Stimulated activated CD4-positive, alpha-beta T cell treated with anti-CD3 and anti-CD28 coated beads, Interleukin-4, amount 100 ng/mL, for 24 hours (primary cell): ENCODE data around the gene DNAJB1.
A peak's percentile ranks its signal among the peaks of the same experiment; 100 is the strongest.

Source experiments
- DNase-seq: peaks from one replicate; pipeline ENCODE4 v3.0.0-alpha.2; 2020

The DNAJB1 gene

DNA sequence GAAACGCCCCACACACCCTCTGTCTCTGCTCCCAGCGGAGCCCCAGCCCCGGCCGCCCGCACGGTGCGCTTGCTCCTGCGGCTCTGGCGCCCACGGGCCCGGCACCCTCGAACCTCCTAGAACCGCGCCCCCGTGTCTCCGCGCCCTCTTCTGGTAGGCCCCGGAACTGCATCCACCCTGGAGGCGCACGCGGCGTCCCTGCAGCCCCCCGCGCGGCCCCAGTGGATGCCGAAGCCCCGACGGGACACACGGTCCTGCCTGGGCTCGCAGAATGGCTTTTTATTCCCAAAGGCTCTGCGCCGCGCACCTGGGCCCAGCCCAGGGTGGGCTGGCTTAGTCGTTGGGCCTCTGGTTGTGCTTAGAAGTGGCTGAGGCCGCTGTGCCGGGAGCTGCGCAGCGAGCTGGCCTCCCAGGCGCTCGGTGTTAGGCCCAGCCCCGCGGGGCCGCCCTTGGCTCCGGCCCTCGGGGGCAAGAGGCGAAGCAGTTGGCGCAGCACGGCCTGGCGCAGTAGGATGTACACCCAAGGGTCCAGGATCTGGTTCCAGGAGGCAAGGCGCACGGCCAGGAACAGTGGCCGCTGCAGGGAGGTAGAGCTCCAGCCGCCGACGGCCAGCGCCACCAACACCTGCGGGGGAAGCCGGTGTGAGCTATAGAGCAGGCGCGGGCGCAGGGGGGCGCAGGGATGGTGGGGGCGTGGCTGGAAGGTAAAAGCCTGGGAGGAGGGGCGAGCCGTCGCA, 45.8 kb downstream of the DNAJB1 start:
- peak; percentile 88 for DNase-seq

GRCh38 chr19:14471436-14472187, 46.6 kb downstream of the DNAJB1 start:
- no peak for DNase-seq

GRCh38 chr19:14470031-14470876, 47.9 kb downstream of the DNAJB1 start:
- DNase-seq = no peak

GRCh38 chr19:14467816-14468215, 50.4 kb downstream of the DNAJB1 start:
- DNase-seq = no peak

DNA sequence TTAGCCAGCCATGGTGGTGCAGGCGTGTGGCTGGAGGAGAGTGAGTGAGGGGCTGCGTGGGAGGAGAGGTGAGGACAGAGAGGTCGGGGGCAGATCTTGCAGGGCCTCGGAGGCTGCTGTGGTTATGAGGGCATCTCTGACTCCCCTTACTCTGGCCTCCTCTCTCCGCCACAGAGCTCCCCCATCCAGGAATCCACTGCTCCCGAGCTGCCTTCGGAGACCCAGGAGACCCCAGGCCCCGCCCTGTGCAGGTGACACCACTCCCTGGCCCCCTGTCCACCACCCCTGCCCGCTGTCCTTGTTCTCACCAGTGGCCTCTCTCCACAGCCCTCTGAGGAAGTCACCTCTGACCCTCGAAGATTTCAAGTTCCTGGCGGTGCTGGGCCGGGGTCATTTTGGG, 50.8 kb downstream of the DNAJB1 start:
- DNase-seq = no peak
